ENCODE results near the gene KRTAP10-12. TPM values are rescaled to one million over a fixed set of nuclear protein-coding genes. Genes with fewer than 3 reads are reported as not detected.

Gene KRTAP10-12
- total RNA-seq, 4 donors from 2014 or later: not detected

GRCh38 chr21:44732956-44733355 lies 36.0 kb downstream of the KRTAP10-12 start:
- TF ChIP-seq CTCF (IDR thresholded peaks at IDR 0.05): no peak
- no peak for TF ChIP-seq POLR2A (IDR thresholded peaks at IDR 0.05)
- intact Hi-C loops (cut with DNase I): no loop called here
- no peaks in the 10 kb centered on the region for H3K4me1 ChIP-seq
- no peaks in the 10 kb centered on the region for H3K36me3 ChIP-seq
- no peak for DNase-seq
- peaks cover 0 to 65% (median 0%) of the 10 kb centered on the region in 4 donors for H3K27me3 ChIP-seq
- H3K4me3 ChIP-seq: no peak overlapping the region
- no peak overlapping the region for H3K27ac ChIP-seq
- peaks cover 8 to 18% (median 15%) of the 10 kb centered on the region in 3 donors for H3K9me3 ChIP-seq
- WGBS, 2 donors: 69 to 70% methylated on average over 6 to 8 of the region's 11 CpGs

- DNase-seq: no peak
- 74 to 82% methylated on average over 9 to 14 of the region's 21 CpGs for WGBS, 2 donors
- intact Hi-C loops (cut with DNase I): no loop called here
- Histone ChIP-seq H3K27ac (no peak overlapping the region), H3K27me3 (peaks cover 0 to 70% (median 0%) of the 10 kb centered on the region in 4 donors), H3K9me3 (peaks cover 8 to 30% (median 21%) of the 10 kb centered on the region in 3 donors), H3K36me3 (no peaks in the 10 kb centered on the region), H3K4me1 (no peaks in the 10 kb centered on the region), H3K4me3 (no peak overlapping the region)
- no peak for TF ChIP-seq CTCF (IDR thresholded peaks at IDR 0.05)
- TF ChIP-seq POLR2A (IDR thresholded peaks at IDR 0.05): no peak
Measured at GRCh38 chr21:44734026-44734745, 37.2 kb downstream of the KRTAP10-12 start.

GRCh38 chr21:44734841-44735240 lies 37.9 kb downstream of the KRTAP10-12 start:
- Histone ChIP-seq H3K4me3 (no peak overlapping the region), H3K4me1 (no peaks in the 10 kb centered on the region), H3K27me3 (peaks cover 0 to 63% (median 0%) of the 10 kb centered on the region in 4 donors), H3K9me3 (peaks cover 8 to 33% (median 21%) of the 10 kb centered on the region in 3 donors), H3K27ac (no peak overlapping the region), H3K36me3 (no peaks in the 10 kb centered on the region)
- no peak for TF ChIP-seq CTCF (IDR thresholded peaks at IDR 0.05)
- TF ChIP-seq POLR2A (IDR thresholded peaks at IDR 0.05): no peak
- 86 to 94% methylated on average over 6 to 7 of the region's 17 CpGs for WGBS, 2 donors
- no peak for DNase-seq
- intact Hi-C loops (cut with DNase I): no loop called here

GRCh38 chr21:44735821-44736220 lies 38.8 kb downstream of the KRTAP10-12 start:
- peaks cover 0 to 63% (median 0%) of the 10 kb centered on the region in 4 donors for H3K27me3 ChIP-seq
- H3K36me3 ChIP-seq: no peaks in the 10 kb centered on the region
- 75% methylated on average over 6 of the region's 6 CpGs; no CpG with 5 or more reads in 1 of the 2 donors for WGBS, 2 donors
- TF ChIP-seq POLR2A (IDR thresholded peaks at IDR 0.05): no peak
- no peak for TF ChIP-seq CTCF (IDR thresholded peaks at IDR 0.05)
- intact Hi-C loops (cut with DNase I): no loop called here
- no peak overlapping the region for H3K4me3 ChIP-seq
- DNase-seq: no peak
- H3K27ac ChIP-seq: no peak overlapping the region
- H3K4me1 ChIP-seq: no peaks in the 10 kb centered on the region
- H3K9me3 ChIP-seq: peaks cover 8 to 33% (median 21%) of the 10 kb centered on the region in 3 donors

- no peak for TF ChIP-seq CTCF (IDR thresholded peaks at IDR 0.05)
- TF ChIP-seq POLR2A (IDR thresholded peaks at IDR 0.05): no peak
- Histone ChIP-seq H3K27ac (no peak overlapping the region), H3K4me1 (no peaks in the 10 kb centered on the region), H3K9me3 (peaks cover 8 to 33% (median 21%) of the 10 kb centered on the region in 3 donors), H3K4me3 (no peak overlapping the region), H3K36me3 (no peaks in the 10 kb centered on the region), H3K27me3 (peaks cover 0 to 63% (median 0%) of the 10 kb centered on the region in 4 donors)
- DNase-seq: no peak
- 73 to 76% methylated on average over 5 of the region's 8 CpGs for WGBS, 2 donors
- intact Hi-C loops (cut with DNase I): no loop called here
Measured at GRCh38 chr21:44736291-44737004, 39.5 kb downstream of the KRTAP10-12 start.

Data from esophagus squamous epithelium (tissue), 5 donors.